ENCODE results near the gene GLYR1. TPM values are rescaled to one million over a fixed set of nuclear protein-coding genes. Genes with fewer than 3 reads are reported as not detected.
A peak's percentile ranks its signal among the peaks of the same experiment; 100 is the strongest.

Gene GLYR1
- total and polyA plus RNA-seq, 9 of the 15 experiments (the other 6 are each of a cell fraction or from before 2014, with no cell fraction given): 6.7 to 99.2 (median 60.2) TPM

GRCh38 chr16:4766875-4767628, 80.0 kb downstream of the GLYR1 start, which contains the start of gene ZNF500 (continued):
- TF ChIP-seq, protein P1, sequence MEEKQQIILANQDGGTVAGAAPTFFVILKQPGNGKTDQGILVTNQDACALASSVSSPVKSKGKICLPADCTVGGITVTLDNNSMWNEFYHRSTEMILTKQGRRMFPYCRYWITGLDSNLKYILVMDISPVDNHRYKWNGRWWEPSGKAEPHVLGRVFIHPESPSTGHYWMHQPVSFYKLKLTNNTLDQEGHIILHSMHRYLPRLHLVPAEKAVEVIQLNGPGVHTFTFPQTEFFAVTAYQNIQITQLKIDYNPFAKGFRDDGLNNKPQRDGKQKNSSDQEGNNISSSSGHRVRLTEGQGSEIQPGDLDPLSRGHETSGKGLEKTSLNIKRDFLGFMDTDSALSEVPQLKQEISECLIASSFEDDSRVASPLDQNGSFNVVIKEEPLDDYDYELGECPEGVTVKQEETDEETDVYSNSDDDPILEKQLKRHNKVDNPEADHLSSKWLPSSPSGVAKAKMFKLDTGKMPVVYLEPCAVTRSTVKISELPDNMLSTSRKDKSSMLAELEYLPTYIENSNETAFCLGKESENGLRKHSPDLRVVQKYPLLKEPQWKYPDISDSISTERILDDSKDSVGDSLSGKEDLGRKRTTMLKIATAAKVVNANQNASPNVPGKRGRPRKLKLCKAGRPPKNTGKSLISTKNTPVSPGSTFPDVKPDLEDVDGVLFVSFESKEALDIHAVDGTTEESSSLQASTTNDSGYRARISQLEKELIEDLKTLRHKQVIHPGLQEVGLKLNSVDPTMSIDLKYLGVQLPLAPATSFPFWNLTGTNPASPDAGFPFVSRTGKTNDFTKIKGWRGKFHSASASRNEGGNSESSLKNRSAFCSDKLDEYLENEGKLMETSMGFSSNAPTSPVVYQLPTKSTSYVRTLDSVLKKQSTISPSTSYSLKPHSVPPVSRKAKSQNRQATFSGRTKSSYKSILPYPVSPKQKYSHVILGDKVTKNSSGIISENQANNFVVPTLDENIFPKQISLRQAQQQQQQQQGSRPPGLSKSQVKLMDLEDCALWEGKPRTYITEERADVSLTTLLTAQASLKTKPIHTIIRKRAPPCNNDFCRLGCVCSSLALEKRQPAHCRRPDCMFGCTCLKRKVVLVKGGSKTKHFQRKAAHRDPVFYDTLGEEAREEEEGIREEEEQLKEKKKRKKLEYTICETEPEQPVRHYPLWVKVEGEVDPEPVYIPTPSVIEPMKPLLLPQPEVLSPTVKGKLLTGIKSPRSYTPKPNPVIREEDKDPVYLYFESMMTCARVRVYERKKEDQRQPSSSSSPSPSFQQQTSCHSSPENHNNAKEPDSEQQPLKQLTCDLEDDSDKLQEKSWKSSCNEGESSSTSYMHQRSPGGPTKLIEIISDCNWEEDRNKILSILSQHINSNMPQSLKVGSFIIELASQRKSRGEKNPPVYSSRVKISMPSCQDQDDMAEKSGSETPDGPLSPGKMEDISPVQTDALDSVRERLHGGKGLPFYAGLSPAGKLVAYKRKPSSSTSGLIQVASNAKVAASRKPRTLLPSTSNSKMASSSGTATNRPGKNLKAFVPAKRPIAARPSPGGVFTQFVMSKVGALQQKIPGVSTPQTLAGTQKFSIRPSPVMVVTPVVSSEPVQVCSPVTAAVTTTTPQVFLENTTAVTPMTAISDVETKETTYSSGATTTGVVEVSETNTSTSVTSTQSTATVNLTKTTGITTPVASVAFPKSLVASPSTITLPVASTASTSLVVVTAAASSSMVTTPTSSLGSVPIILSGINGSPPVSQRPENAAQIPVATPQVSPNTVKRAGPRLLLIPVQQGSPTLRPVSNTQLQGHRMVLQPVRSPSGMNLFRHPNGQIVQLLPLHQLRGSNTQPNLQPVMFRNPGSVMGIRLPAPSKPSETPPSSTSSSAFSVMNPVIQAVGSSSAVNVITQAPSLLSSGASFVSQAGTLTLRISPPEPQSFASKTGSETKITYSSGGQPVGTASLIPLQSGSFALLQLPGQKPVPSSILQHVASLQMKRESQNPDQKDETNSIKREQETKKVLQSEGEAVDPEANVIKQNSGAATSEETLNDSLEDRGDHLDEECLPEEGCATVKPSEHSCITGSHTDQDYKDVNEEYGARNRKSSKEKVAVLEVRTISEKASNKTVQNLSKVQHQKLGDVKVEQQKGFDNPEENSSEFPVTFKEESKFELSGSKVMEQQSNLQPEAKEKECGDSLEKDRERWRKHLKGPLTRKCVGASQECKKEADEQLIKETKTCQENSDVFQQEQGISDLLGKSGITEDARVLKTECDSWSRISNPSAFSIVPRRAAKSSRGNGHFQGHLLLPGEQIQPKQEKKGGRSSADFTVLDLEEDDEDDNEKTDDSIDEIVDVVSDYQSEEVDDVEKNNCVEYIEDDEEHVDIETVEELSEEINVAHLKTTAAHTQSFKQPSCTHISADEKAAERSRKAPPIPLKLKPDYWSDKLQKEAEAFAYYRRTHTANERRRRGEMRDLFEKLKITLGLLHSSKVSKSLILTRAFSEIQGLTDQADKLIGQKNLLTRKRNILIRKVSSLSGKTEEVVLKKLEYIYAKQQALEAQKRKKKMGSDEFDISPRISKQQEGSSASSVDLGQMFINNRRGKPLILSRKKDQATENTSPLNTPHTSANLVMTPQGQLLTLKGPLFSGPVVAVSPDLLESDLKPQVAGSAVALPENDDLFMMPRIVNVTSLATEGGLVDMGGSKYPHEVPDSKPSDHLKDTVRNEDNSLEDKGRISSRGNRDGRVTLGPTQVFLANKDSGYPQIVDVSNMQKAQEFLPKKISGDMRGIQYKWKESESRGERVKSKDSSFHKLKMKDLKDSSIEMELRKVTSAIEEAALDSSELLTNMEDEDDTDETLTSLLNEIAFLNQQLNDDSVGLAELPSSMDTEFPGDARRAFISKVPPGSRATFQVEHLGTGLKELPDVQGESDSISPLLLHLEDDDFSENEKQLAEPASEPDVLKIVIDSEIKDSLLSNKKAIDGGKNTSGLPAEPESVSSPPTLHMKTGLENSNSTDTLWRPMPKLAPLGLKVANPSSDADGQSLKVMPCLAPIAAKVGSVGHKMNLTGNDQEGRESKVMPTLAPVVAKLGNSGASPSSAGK (IDR thresholded peaks at IDR 0.05): no peak
- TF ChIP-seq ZNF699 (CRISPR knock-in tag; IDR thresholded peaks at IDR 0.05; ENCODE audit: insufficient replicate concordance) (no peak), ZNF77 (CRISPR knock-in tag; IDR thresholded peaks at IDR 0.05) (no peak), ZNF778 (CRISPR knock-in tag; IDR thresholded peaks at IDR 0.05) (no peak), CREM (IDR thresholded peaks at IDR 0.05; ENCODE audit: low read depth) (peak; percentile 94), ZNF253 (CRISPR knock-in tag; conservative IDR thresholded peaks at IDR 0.05) (no peak), GTF2E2 (tag; IDR thresholded peaks at IDR 0.05) (no peak), ZNF395 (CRISPR knock-in tag; IDR thresholded peaks at IDR 0.05) (no peak; the same call in 1 of the 2 replicates), TEAD2 (tag; IDR thresholded peaks at IDR 0.05) (no peak), SUPT5H (IDR thresholded peaks at IDR 0.05) (peak; percentile 86), BHLHE40 (IDR thresholded peaks at IDR 0.05; ENCODE audit: low read length) (peak; percentile 70; the same call in 1 of the 2 replicates), FOXA1 (IDR thresholded peaks at IDR 0.05; ENCODE audit: borderline replicate concordance) (no peak), E2F3 (CRISPR knock-in tag; IDR thresholded peaks at IDR 0.05) (no peak), NFIC (IDR thresholded peaks at IDR 0.05) (no peak; the same call in 1 of the 2 replicates)
- TF ChIP-seq, protein P2, sequence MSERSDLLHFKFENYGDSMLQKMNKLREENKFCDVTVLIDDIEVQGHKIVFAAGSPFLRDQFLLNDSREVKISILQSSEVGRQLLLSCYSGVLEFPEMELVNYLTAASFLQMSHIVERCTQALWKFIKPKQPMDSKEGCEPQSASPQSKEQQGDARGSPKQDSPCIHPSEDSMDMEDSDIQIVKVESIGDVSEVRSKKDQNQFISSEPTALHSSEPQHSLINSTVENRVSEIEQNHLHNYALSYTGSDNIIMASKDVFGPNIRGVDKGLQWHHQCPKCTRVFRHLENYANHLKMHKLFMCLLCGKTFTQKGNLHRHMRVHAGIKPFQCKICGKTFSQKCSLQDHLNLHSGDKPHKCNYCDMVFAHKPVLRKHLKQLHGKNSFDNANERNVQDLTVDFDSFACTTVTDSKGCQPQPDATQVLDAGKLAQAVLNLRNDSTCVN (CRISPR knock-in tag; IDR thresholded peaks at IDR 0.05): no peak

All from K562 (cell line).